GM19468 (cell line): ENCODE measurements around the gene TMEM31.
"Not testable (repeated sequence)": the region's sequence is repeated elsewhere in the genome, so short reads cannot be mapped to it uniquely, and the experiment has no call there.

Source experiments
- ATAC-seq: cut with Tn5 transposase; IDR thresholded peaks from one replicate; pipeline ENCODE4 v1.9.1; 2021; ENCODE audit warnings: mild to moderate bottlenecking, moderate library complexity, moderate number of reproducible peaks; ENCODE audit not compliant: unreplicated experiment; ENCODE audit errors: extremely low read depth

The TMEM31 gene

GRCh38 chrX:103722505-103722904 lies 11.8 kb downstream of the TMEM31 start:
- ATAC-seq = no peak

DNA sequence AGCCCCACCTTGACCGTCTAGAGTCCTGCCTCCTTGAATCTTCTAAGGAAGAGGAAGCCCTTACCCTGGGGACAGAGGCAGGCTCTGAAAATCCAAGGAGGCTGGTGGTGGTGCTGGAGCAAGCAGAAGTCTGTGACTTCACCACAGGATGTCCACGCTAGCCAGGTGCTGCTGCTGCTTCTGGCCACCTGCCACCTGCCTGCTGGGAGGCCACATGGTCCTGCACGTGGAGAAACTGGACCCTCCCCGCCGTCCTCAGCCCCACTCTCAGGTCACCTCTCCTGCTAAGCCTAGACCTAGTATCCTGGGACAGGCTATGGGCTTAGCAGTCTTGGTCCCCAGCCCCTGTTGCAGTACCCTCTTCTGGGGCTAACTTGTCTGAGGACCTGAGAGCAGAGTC lies 15.8 kb downstream of the TMEM31 start:
- no peak for ATAC-seq

DNA sequence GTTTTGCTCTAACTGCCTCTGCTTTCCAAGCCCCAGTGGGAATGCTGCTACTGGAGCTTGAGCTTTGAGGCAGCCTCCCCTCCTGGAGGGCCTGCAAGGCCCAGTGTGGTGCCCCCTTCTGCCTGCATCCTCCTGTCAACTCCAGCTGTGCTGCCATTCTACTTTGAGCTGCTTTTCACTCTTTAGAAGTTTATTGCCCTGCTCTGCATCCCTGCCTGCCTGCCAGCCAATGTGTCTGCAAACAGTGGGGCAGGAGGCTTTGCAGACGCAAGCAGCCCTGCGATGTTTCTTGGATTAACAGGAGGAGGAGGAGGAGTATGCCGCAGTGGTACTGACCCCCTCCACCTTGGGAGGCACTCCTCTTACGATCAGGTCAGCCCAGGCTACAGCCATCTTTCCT lies 16.4 kb downstream of the TMEM31 start:
- ATAC-seq = no peak

- ATAC-seq = no peak
Measured at GRCh38 chrX:103729015-103729414, 18.3 kb downstream of the TMEM31 start.

GRCh38 chrX:103730147-103730795 lies 19.6 kb downstream of the TMEM31 start:
- ATAC-seq = no peak

DNA sequence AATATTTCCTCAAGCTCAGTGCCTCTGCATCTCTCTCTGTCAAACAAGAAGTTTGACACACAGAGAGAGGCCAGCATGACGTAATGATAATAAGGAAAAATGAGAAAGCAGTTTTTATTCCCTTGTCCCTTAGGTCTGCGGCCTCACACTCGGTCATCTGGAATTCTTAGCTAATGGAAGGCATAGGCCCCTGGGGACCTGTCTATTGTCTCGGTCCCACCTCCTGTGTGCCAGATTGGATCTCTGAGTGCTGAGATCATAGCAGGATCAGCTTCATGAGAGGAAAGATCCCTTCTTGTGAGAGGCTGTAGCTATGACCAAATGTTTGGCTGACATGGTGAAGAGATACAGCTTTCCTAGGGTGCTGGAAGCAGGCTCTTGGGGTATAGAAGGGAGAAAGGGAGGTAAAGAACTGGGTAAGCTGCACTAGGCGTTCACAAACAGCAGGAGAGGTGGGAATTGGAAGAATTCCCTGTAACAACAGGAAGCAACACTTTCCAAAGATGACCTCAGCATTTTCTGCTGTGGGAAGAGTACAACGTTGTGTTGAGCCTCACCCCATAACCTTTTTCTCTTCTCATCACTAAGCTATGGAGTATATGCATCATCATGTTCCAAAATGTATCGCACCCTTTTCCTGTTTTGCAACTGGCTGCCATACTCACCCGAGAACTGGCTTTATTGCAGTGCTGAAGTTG lies 20.2 kb downstream of the TMEM31 start:
- no peak for ATAC-seq

DNA sequence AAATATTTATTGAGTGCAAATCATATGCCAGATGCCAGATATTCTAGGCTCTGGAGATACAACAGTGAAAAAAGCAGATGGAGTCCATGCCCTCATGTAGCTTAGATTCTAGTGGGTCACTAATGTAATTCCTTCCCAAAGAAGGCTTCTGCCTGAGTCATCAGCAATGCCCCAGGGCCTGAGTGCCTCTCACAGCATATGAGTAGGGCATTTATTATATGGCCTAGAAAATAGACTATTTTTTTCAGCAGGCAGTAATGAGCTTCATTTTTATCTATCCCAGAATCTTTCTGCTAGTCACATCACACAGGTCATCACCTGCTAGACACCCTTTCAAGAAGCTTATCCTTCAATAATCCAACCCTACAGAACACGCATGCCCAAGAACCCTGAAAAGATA lies 22.3 kb downstream of the TMEM31 start:
- ATAC-seq = no peak

- no peak for ATAC-seq
Measured at GRCh38 chrX:103734125-103734760, 23.5 kb downstream of the TMEM31 start.

GRCh38 chrX:103737696-103738095 lies 27.0 kb downstream of the TMEM31 start:
- ATAC-seq = no peak

DNA sequence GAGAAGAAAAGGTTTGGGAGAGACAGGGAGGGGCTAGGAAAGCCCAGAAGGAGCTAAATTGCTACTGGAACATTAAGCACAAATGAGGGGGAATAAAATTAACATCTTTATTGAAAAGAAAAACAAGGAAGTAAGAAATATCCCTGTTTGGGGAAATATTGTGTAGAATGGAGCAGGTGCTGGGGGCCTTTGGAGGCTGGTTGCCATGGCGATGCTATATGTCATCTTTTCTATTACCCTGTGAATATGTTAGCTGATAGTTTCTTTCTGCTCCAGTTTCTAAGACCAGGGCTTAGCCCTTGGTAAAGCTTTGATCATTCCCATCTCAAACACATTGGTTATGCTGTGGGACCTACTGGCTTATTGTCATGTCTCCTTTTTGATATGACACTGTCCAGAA lies 28.7 kb downstream of the TMEM31 start:
- ATAC-seq = no peak

DNA sequence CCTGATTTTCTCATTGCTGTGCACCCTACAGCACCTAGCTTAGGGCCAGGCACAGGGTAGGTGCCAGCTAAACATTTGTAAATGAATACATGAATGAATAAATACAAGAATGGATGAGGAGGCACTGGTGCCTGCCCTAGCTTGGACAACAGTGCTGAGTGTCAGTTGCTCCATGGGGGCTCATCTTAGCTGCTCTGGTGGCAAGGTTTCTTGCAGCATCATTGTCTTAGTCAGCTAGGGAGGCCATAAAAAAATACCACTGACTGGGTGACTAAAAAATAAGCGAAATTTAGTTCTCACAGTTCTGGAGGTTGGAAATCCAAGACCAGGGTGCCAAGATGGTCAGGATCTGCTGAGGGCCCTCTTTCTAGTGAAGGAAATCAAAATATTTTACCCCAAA lies 31.2 kb downstream of the TMEM31 start:
- no peak for ATAC-seq

DNA sequence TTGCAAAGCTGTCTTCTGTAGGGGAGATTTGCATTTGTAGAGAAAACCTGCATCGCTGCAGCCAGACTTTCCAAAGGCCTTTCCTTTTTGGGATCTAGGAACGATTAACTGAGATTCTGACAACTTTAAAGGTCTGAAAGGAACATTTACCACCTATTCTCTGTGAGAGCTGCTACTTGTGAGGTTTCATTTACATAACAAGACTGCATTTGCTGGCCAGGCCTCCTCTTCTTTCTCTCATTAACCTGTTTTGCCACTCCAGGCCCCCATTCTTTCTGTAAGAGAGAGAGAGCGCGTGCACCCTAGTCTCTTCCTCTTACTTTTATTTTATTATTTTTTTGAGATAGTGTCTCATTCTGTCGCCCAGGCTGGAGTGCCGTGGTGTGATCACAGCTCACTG lies 31.6 kb downstream of the TMEM31 start:
- no peak for ATAC-seq

- no peak for ATAC-seq
Measured at GRCh38 chrX:103747163-103747562, 36.5 kb downstream of the TMEM31 start.

GRCh38 chrX:103754401-103754800 lies 43.7 kb downstream of the TMEM31 start:
- ATAC-seq = no peak

- ATAC-seq = no peak
Measured at GRCh38 chrX:103756736-103757135, 46.0 kb downstream of the TMEM31 start.

DNA sequence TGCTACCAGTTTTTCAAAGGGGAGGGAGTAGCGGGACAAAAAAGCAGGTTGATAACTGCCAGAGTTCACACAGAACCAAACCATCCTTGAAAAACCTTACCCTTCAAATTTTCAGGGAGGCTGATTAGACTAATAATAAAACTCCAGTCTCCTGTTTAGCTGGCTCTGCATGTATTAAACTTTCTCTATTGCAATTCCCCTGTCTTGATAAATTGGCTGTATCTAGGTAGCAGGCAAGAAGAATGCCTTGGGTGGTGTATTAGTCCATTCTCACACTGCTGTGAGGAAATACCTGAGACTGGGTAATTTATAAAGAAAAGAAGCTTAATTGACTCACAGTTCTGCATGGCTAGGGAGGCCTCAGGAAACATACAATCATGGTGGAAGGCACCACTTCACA lies 47.8 kb downstream of the TMEM31 start:
- no peak for ATAC-seq

DNA sequence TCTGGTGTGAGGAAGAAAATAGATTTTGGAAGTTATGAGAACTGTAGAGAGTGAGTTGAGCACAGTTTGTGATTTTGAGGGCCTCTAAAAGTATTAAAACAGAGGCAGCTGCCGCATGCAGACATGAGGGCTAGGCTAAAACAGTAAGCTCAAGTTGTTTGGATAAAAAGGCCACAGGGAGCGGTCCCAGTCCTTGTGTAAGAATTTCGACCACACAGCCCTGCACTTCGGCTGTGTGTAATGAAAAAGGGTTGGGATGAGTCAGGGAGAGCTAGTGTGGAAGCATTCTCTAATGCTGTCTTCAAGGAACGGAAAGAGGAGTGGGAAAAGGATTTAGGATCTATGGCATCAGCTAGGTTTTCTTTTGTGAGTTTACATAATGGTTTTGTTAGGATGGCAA lies 52.8 kb downstream of the TMEM31 start:
- ATAC-seq = not testable (repeated sequence)
